Ovary (tissue), 9 donors: ENCODE results near the gene POU6F2. TPM values are rescaled to one million over a fixed set of nuclear protein-coding genes. Genes with fewer than 3 reads are reported as not detected.

Experiments
- DNase-seq, 5 donors: peaks; one replicate each; pipeline ENCODE4 v3.0.0-alpha.2; 2019 to 2020
- H3K27ac ChIP-seq, 2 donors: fragments of 200-600 bp; one replicate each; pipeline versions ENCODE4 v1.5.1 to v1.8.0; 2019 to 2022
- H3K27me3 ChIP-seq: fragments of 200-600 bp; one replicate; pipeline ENCODE4 v1.8.0; 2022
- H3K36me3 ChIP-seq: fragments of 200-600 bp; sonication (generic); one replicate; pipeline ENCODE4 v1.5.1; 2019
- H3K4me1 ChIP-seq: one replicate; pipeline ENCODE4 v1.8.1; 2013; ENCODE audit warnings: mild to moderate bottlenecking, moderate library complexity; ENCODE audit not compliant: insufficient read depth
- H3K4me3 ChIP-seq: fragments of 200-600 bp; sonication (generic); one replicate; pipeline ENCODE4 v1.5.1; 2017
- H3K9me3 ChIP-seq, 2 donors: fragments of 200-600 bp in 1 of 2; sonication (generic) in 1 of 2; one replicate each; pipeline versions ENCODE4 v1.5.1 to v1.8.1; 2013 to 2019; ENCODE audit warnings: mild to moderate bottlenecking in 1 of 2, moderate library complexity in 1 of 2
- EP300 ChIP-seq: sonication (generic); formaldehyde crosslinking; IDR thresholded peaks from one replicate; pipeline ENCODE4 v1.6.1; 2017; ENCODE audit warnings: antibody characterized with exemption
- POLR2A ChIP-seq: fragments of 450-650 bp; IDR thresholded peaks from one replicate; pipeline ENCODE4 v1.6.1; 2017; ENCODE audit warnings: antibody characterized with exemption, mild to moderate bottlenecking, moderate library complexity
- WGBS, 3 donors: extraction: QIAGEN DNeasy Blood & Tissue Kit in 1 of 3; methylation state at CpG; one replicate each; pipeline versions ENCODE4 v1.1.5 to v1.1.7; 2013 to 2017; 5-methylcytosine and 5-hydroxymethylcytosine counted together
- intact Hi-C, 4 donors: fragments of 100-400 bp; cut with DNase I; formaldehyde crosslinking; loops; one replicate each; pipeline versions ENCODE4 v1.11.0 to v1.15.1; 2022 to 2023
- polyA plus RNA-seq, 2 donors: library from polyadenylated mRNA; stranded (reverse); fragments of 200-250 nt in 1 of 2; fragments of 350-450 nt in 1 of 2; fragmentation: Illumina TruSeq in 1 of 2; extraction: RNeasy Lipid Tissue Mini Kit (QIAGEN cat#74804) in 1 of 2; gene quantifications; one replicate each; pipeline ENCODE4 v1.2.3, GENCODE V29; 2013 to 2014
- total RNA-seq, 7 donors: library from RNA; depleted of rRNA in 2 of 7; stranded (reverse); fragments of >200 nt in 2 of 7; fragmentation: NEBNext Ultra II Directional in 3 of 7; extraction: Animal tissue kit (Norgen Biotek cat#: 25700) in 3 of 7; gene quantifications; one replicate each; pipeline versions ENCODE4 v1.1.0 to v1.2.4, GENCODE V29; 2016 to 2023
- TF ChIP-seq, protein P1 (sequence below), 3 donors: fragments of 450-650 bp in 2 of 3; fragments of 200-600 bp in 1 of 3; IDR thresholded peaks; one replicate each; pipeline versions ENCODE4 v1.5.1 to v1.8.0; 2016 to 2022; ENCODE audit warnings: antibody characterized with exemption in 3 of 3, mild to moderate bottlenecking in 1 of 3
- donor health status: DM: no; HTN: no; CAD: no; lungs with moderate emphysema.
- donor health status: DM: no; HTN: no; CAD: no.
- donor health status: Bipolar disorder and iron deficiency.
- donor health status: DM: yes; HTN: yes; CAD: no.
- donor health status: DM: no; HTN: no; CAD: no.
- donor health status: DM: yes; HTN: yes; CAD: no.

Gene POU6F2
- total and polyA plus RNA-seq, 9 donors = 0.17 to 2.0 (median 0.61) TPM

GRCh38 chr7:39304668-39305405 lies 327.1 kb downstream of the POU6F2 start:
- Histone ChIP-seq H3K4me1 (no peaks in the 10 kb centered on the region), H3K36me3 (no peaks in the 10 kb centered on the region), H3K9me3 (no peaks in the 10 kb centered on the region), H3K27ac (no peak overlapping the region), H3K4me3 (no peak overlapping the region), H3K27me3 (no peaks in the 10 kb centered on the region)
- 80 to 89% (median 82%) methylated on average over 3 of the region's 3 CpGs for WGBS, 3 donors
- TF ChIP-seq, protein P1, sequence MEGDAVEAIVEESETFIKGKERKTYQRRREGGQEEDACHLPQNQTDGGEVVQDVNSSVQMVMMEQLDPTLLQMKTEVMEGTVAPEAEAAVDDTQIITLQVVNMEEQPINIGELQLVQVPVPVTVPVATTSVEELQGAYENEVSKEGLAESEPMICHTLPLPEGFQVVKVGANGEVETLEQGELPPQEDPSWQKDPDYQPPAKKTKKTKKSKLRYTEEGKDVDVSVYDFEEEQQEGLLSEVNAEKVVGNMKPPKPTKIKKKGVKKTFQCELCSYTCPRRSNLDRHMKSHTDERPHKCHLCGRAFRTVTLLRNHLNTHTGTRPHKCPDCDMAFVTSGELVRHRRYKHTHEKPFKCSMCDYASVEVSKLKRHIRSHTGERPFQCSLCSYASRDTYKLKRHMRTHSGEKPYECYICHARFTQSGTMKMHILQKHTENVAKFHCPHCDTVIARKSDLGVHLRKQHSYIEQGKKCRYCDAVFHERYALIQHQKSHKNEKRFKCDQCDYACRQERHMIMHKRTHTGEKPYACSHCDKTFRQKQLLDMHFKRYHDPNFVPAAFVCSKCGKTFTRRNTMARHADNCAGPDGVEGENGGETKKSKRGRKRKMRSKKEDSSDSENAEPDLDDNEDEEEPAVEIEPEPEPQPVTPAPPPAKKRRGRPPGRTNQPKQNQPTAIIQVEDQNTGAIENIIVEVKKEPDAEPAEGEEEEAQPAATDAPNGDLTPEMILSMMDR (IDR thresholded peaks at IDR 0.05) = no peak
- TF ChIP-seq EP300 (no peak), POLR2A (no peak)
- DNase-seq = no peak
- intact Hi-C loops = no loop called here

DNA sequence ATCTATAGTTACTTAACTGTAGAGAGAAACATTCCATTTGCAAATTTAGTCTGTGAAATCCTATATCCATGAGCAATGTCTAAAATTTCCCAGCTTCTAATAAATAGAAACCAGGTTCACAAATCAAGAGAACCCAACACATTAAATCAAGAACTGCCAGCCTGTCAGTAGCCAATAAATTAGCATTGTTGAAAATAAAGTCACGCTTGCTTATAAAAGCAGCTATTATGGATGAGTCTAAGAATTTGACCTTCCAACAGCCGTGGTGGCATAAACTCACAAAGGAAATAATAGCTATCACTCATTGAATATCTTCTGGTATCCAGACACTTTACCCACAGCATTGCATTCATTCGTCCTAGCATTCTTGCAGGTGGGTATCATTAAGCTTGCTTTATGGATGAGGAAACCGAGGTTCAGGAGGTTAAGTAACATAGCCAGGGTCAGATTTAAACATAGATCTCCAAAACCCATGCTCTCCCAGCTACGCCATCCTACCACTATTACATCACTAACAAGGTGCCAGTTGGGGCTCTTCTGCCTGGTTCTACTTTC lies 328.4 kb downstream of the POU6F2 start:
- Histone ChIP-seq H3K27me3 (no peaks in the 10 kb centered on the region), H3K4me1 (no peaks in the 10 kb centered on the region), H3K9me3 (no peaks in the 10 kb centered on the region), H3K36me3 (no peaks in the 10 kb centered on the region), H3K27ac (no peak overlapping the region), H3K4me3 (no peak overlapping the region)
- DNase-seq = no peak
- WGBS, 3 donors = 58 to 75% (median 59%) methylated on average over 5 of the region's 5 CpGs
- intact Hi-C loops = no loop called here
- TF ChIP-seq POLR2A (no peak), EP300 (no peak)
- TF ChIP-seq, protein P1 (IDR thresholded peaks at IDR 0.05) = no peak

- Histone ChIP-seq H3K4me3 (no peak overlapping the region), H3K27me3 (no peaks in the 10 kb centered on the region), H3K27ac (no peak overlapping the region), H3K36me3 (no peaks in the 10 kb centered on the region), H3K9me3 (no peaks in the 10 kb centered on the region), H3K4me1 (no peaks in the 10 kb centered on the region)
- intact Hi-C loops = no loop called here
- TF ChIP-seq POLR2A = no peak
- TF ChIP-seq, protein P1 (IDR thresholded peaks at IDR 0.05) = no peak
- no peak for TF ChIP-seq EP300
- DNase-seq = no peak
- 74 to 82% (median 76%) methylated on average over 8 of the region's 8 CpGs for WGBS, 3 donors
Observed at GRCh38 chr7:39310699-39311098, 333.0 kb downstream of the POU6F2 start.

- Histone ChIP-seq H3K27me3 (no peaks in the 10 kb centered on the region), H3K4me3 (no peak overlapping the region), H3K27ac (no peak overlapping the region), H3K36me3 (no peaks in the 10 kb centered on the region), H3K9me3 (no peaks in the 10 kb centered on the region), H3K4me1 (no peaks in the 10 kb centered on the region)
- WGBS, 3 donors = 78 to 86% (median 85%) methylated on average over 10 of the region's 10 CpGs
- DNase-seq = no peak
- intact Hi-C loops = no loop called here
- TF ChIP-seq, protein P1 (IDR thresholded peaks at IDR 0.05) = no peak
- TF ChIP-seq EP300 (no peak), POLR2A (no peak)
Observed at GRCh38 chr7:39312254-39312989, 334.7 kb downstream of the POU6F2 start.
